Stimulated activated CD4-positive, alpha-beta T cell treated with anti-CD3 and anti-CD28 coated beads, Interleukin-15, amount 100 ng/mL, for 24 hours (primary cell): ENCODE results near the gene DDX28.
"Not testable (repeated sequence)": the region's sequence is repeated elsewhere in the genome, so short reads cannot be mapped to it uniquely, and the experiment has no call there.

ENCODE experiments used
- DNase-seq: peaks from one replicate; pipeline ENCODE4 v3.0.0-alpha.2; 2020

Gene DDX28

GRCh38 chr16:68037841-68038597 is 15.0 kb upstream of the DDX28 start:
- DNase-seq, result no peak

GRCh38 chr16:68035227-68035626 is 12.2 kb upstream of the DDX28 start:
- DNase-seq, result no peak

- DNase-seq, result no peak
Observed at GRCh38 chr16:68033101-68033500, 10.1 kb upstream of the DDX28 start.

GRCh38 chr16:68031951-68032350 is 8.9 kb upstream of the DDX28 start:
- DNase-seq, result no peak

- DNase-seq, result not testable (repeated sequence)
Observed at GRCh38 chr16:68030108-68030507, 7.1 kb upstream of the DDX28 start.

- DNase-seq, result no peak
Observed at GRCh38 chr16:68028996-68029395, 6.0 kb upstream of the DDX28 start.

- DNase-seq, result no peak
Observed at GRCh38 chr16:68022278-68022727, 729 bp downstream of the DDX28 start.

GRCh38 chr16:68021490-68021889 is 1.5 kb downstream of the DDX28 start:
- DNase-seq, result no peak

GRCh38 chr16:68019167-68019680 is 3.8 kb downstream of the DDX28 start:
- no peak for DNase-seq

- DNase-seq, result no peak
Observed at GRCh38 chr16:68015681-68016080, 7.4 kb downstream of the DDX28 start, which contains the start of gene DPEP2NB. Gene DPEP2NB, minus strand, starts transcription at chr16:68015911. Its CDS starts 141 bp downstream, at chr16:68015770.

- DNase-seq, result no peak
Observed at GRCh38 chr16:68013440-68013839, 9.6 kb downstream of the DDX28 start.

- DNase-seq, result not testable (repeated sequence)
Observed at GRCh38 chr16:68009872-68010271, 13.2 kb downstream of the DDX28 start.

- no peak for DNase-seq
Observed at GRCh38 chr16:68009157-68009735, 13.8 kb downstream of the DDX28 start.

- DNase-seq, result no peak
Observed at GRCh38 chr16:68005786-68006286, 17.2 kb downstream of the DDX28 start.

- no peak for DNase-seq
Observed at GRCh38 chr16:68005211-68005610, 17.8 kb downstream of the DDX28 start.

GRCh38 chr16:68003031-68003430 is 20.0 kb downstream of the DDX28 start:
- DNase-seq, result no peak

- DNase-seq, result no peak
Observed at GRCh38 chr16:68000450-68000849, 22.6 kb downstream of the DDX28 start.

- no peak for DNase-seq
Observed at GRCh38 chr16:67999985-68000384, 23.0 kb downstream of the DDX28 start.

- DNase-seq, result peak; percentile 41
Observed at GRCh38 chr16:67998779-67999688, 24.0 kb downstream of the DDX28 start, which contains the start of gene DPEP2. Gene DPEP2, minus strand, starts transcription at chr16:67999484. Its CDS starts 6,272 bp downstream, at chr16:67993212.

- not testable (repeated sequence) for DNase-seq
Observed at GRCh38 chr16:67998231-67998778, 24.7 kb downstream of the DDX28 start.

GRCh38 chr16:67996666-67997065 is 26.4 kb downstream of the DDX28 start:
- DNase-seq, result no peak

GRCh38 chr16:67995423-67995822 is 27.6 kb downstream of the DDX28 start:
- DNase-seq, result peak; percentile 51
